IMR-90 (cell line): ENCODE data around the gene RIPOR3. TPM values are rescaled to one million over a fixed set of nuclear protein-coding genes. Genes with fewer than 3 reads are reported as not detected.

Experiments
- ATAC-seq: fragments of 200-7000 bp; cut with Tn5 transposase; 2 replicates; pipeline ENCODE4 v1.9.1; 2020; ENCODE audit warnings: low read depth, mild to moderate bottlenecking, moderate library complexity
- BruUV-seq: library from RNA; stranded (reverse); fragments of 400-500 nt; replicated peaks from 2 replicates; lab custom pipeline; 2021; lab: Mats Ljungman, UMichigan
- CTCF ChIA-PET: fragments of 300-600 bp; formaldehyde crosslinking; extraction: SDS; loops from one replicate; lab custom pipeline; 2021; ENCODE audit warnings: antibody characterized with exemption; lab: Yijun Ruan, JAX
- POLR2A ChIA-PET: fragments of 300-600 bp; sonication (Branson Sonifier 250); formaldehyde crosslinking; loops from one replicate; lab custom pipeline; 2022; ENCODE audit warnings: antibody characterized with exemption; ENCODE audit not compliant: unreplicated experiment; lab: Charles Lee
- DNase-seq: peaks from one replicate; pipeline ENCODE4 v3.0.0; 2013
- H2AFZ ChIP-seq: replicated peaks from 2 replicates; pipeline ENCODE3; 2013; ENCODE audit warnings: low read length, mild to moderate bottlenecking; ENCODE audit not compliant: poor library complexity
- H2AK5ac ChIP-seq: 2 replicates; pipeline ENCODE4 v1.6.1; 2013; ENCODE audit warnings: low read depth, low read length, inconsistent platforms
- H2AK9ac ChIP-seq: replicated peaks from 2 replicates; pipeline ENCODE3; 2013; ENCODE audit warnings: mild to moderate bottlenecking, low read depth, low read length, moderate library complexity; ENCODE audit not compliant: poor library complexity
- H2BK120ac ChIP-seq: 2 replicates; pipeline ENCODE4 v1.6.1; 2013; ENCODE audit warnings: low read depth, low read length, inconsistent platforms
- H2BK15ac ChIP-seq: 3 replicates; pipeline ENCODE4 v1.6.1; 2013; ENCODE audit warnings: low read depth, low read length, inconsistent platforms
- H2BK20ac ChIP-seq: 2 replicates; pipeline ENCODE4 v1.6.1; 2013; ENCODE audit warnings: low read depth, mild to moderate bottlenecking, inconsistent platforms, low read length, moderate library complexity
- H2BK5ac ChIP-seq: 2 replicates; pipeline ENCODE4 v1.6.1; 2013; ENCODE audit warnings: mild to moderate bottlenecking, low read depth, low read length, inconsistent platforms; ENCODE audit not compliant: poor library complexity, severe bottlenecking
- H3K14ac ChIP-seq: replicated peaks from 2 replicates; pipeline ENCODE4 v1.6.1; 2013; ENCODE audit warnings: low read depth, low read length, inconsistent platforms
- H3K18ac ChIP-seq: 2 replicates; pipeline ENCODE4 v1.6.1; 2013; ENCODE audit warnings: low read depth, low read length, control low read depth
- H3K23ac ChIP-seq: 2 replicates; pipeline ENCODE4 v1.6.1; 2013; ENCODE audit warnings: low read depth, low read length, inconsistent platforms
- H3K27ac ChIP-seq: 2 replicates; pipeline ENCODE4 v1.5.1; 2013; ENCODE audit warnings: mild to moderate bottlenecking, control low read depth, low read length; ENCODE audit not compliant: insufficient read depth
- H3K27me3 ChIP-seq: 2 replicates; pipeline ENCODE4 v1.6.1; 2013; ENCODE audit warnings: low read length; ENCODE audit not compliant: control insufficient read depth, insufficient read depth
- H3K36me3 ChIP-seq: 2 replicates; pipeline ENCODE4 v1.6.1; 2013; ENCODE audit warnings: low read length, mixed read lengths; ENCODE audit not compliant: control insufficient read depth, insufficient read depth
- H3K4ac ChIP-seq: 2 replicates; pipeline ENCODE4 v1.6.1; 2013; ENCODE audit warnings: low read depth, low read length, inconsistent platforms
- H3K4me1 ChIP-seq: 2 replicates; pipeline ENCODE4 v1.6.1; 2013; ENCODE audit warnings: low read length, mixed read lengths; ENCODE audit not compliant: control insufficient read depth, insufficient read depth
- H3K4me2 ChIP-seq: 2 replicates; pipeline ENCODE4 v1.6.1; 2013; ENCODE audit warnings: low read depth, mild to moderate bottlenecking, control low read depth, low read length, moderate library complexity
- H3K4me3 ChIP-seq: 2 replicates; pipeline ENCODE4 v1.5.1; 2013; ENCODE audit warnings: low read depth, mild to moderate bottlenecking, control low read depth, low read length, moderate library complexity; ENCODE audit not compliant: insufficient read depth
- H3K56ac ChIP-seq: 2 replicates; pipeline ENCODE4 v1.6.1; 2013; ENCODE audit warnings: low read length, inconsistent platforms; ENCODE audit not compliant: insufficient read depth; ENCODE audit errors: extremely low read depth
- H3K79me1 ChIP-seq, 2 experiments: 2 replicates each; pipeline ENCODE4 v1.6.1; 2013; ENCODE audit warnings: low read length in 2 of 2, inconsistent platforms in 1 of 2, low read depth in 1 of 2
- H3K9ac ChIP-seq: 2 replicates; pipeline ENCODE4 v1.6.1; 2013; ENCODE audit warnings: low read depth, low read length, control low read depth
- H3K9me1 ChIP-seq: 2 replicates; pipeline ENCODE4 v1.6.1; 2013; ENCODE audit warnings: low read length, inconsistent platforms; ENCODE audit not compliant: insufficient read depth
- H3K9me3 ChIP-seq: 2 replicates; pipeline ENCODE4 v1.6.1; 2013; ENCODE audit warnings: low read length; ENCODE audit not compliant: control insufficient read depth, insufficient read depth
- H4K20me1 ChIP-seq: 2 replicates; pipeline ENCODE4 v1.6.1; 2013; ENCODE audit warnings: low read length, inconsistent platforms; ENCODE audit not compliant: insufficient read depth
- H4K5ac ChIP-seq: 2 replicates; pipeline ENCODE4 v1.6.1; 2013; ENCODE audit warnings: mild to moderate bottlenecking, low read depth, low read length, control low read depth
- H4K8ac ChIP-seq, 2 experiments: 2 replicates each; pipeline ENCODE4 v1.6.1; 2013; ENCODE audit warnings: low read depth in 2 of 2, low read length in 2 of 2, control low read depth in 1 of 2, inconsistent platforms in 1 of 2
- H4K91ac ChIP-seq: 2 replicates; pipeline ENCODE4 v1.6.1; 2013; ENCODE audit warnings: low read depth, low read length, inconsistent platforms; ENCODE audit not compliant: insufficient read depth
- CEBPB ChIP-seq: IDR thresholded peaks from 2 replicates; pipeline ENCODE4 v1.6.1; 2012; ENCODE audit warnings: low read depth, low read length, improper control_type of control experiment
- CHD1 ChIP-seq: IDR thresholded peaks from 2 replicates; pipeline ENCODE4 v1.6.1; 2012; ENCODE audit warnings: low read depth, low read length, improper control_type of control experiment
- CTCF ChIP-seq: conservative IDR thresholded peaks from 2 replicates; pipeline ENCODE4 v1.5.1; 2012; ENCODE audit warnings: mild to moderate bottlenecking, low read depth, low read length, improper control_type of control experiment
- ELK1 ChIP-seq: fragments of 150-350 bp; IDR thresholded peaks from 2 replicates; pipeline ENCODE4 v1.6.1; 2016; ENCODE audit warnings: low read depth, mild to moderate bottlenecking, low read length, moderate library complexity, borderline replicate concordance
- FOS ChIP-seq: fragments of 150-350 bp; IDR thresholded peaks from 2 replicates; pipeline ENCODE4 v1.6.1; 2016; ENCODE audit warnings: low read depth, low read length
- MAFK ChIP-seq: IDR thresholded peaks from 2 replicates; pipeline ENCODE4 v1.6.1; 2012; ENCODE audit warnings: low read depth, low read length, improper control_type of control experiment
- MAZ ChIP-seq: IDR thresholded peaks from 2 replicates; pipeline ENCODE4 v1.6.1; 2012; ENCODE audit warnings: low read depth, mild to moderate bottlenecking, low read length, improper control_type of control experiment, moderate library complexity, borderline replicate concordance
- MXI1 ChIP-seq: IDR thresholded peaks from 2 replicates; pipeline ENCODE4 v1.6.1; 2012; ENCODE audit warnings: low read depth, mild to moderate bottlenecking, low read length, moderate library complexity, borderline replicate concordance
- NFE2L2 ChIP-seq: fragments of 150-350 bp; IDR thresholded peaks from 2 replicates; pipeline ENCODE4 v1.6.1; 2016; ENCODE audit warnings: low read depth, mild to moderate bottlenecking, low read length
- POLR2A ChIP-seq: IDR thresholded peaks from 2 replicates; pipeline ENCODE4 v1.6.1; 2012; ENCODE audit warnings: mild to moderate bottlenecking, low read depth, low read length
- RAD21 ChIP-seq: IDR thresholded peaks from 2 replicates; pipeline ENCODE4 v1.6.1; 2012; ENCODE audit warnings: low read length, improper control_type of control experiment
- RCOR1 ChIP-seq: IDR thresholded peaks from 2 replicates; pipeline ENCODE4 v1.6.1; 2012; ENCODE audit warnings: mild to moderate bottlenecking, low read length, improper control_type of control experiment; ENCODE audit not compliant: insufficient replicate concordance
- RFX5 ChIP-seq: IDR thresholded peaks from 2 replicates; pipeline ENCODE4 v1.8.0; 2012; ENCODE audit warnings: low read depth, mild to moderate bottlenecking, low read length, moderate library complexity
- SMC3 ChIP-seq: fragments of 150-350 bp; IDR thresholded peaks from 2 replicates; pipeline ENCODE4 v1.6.1; 2016; ENCODE audit warnings: low read depth, mild to moderate bottlenecking, antibody characterized with exemption, low read length, moderate library complexity
- WGBS, 2 experiments: methylation state at CpG; one replicate each; pipeline versions ENCODE4 v1.1.5 to v1.1.7; 2013; ENCODE audit warnings: missing lambda C conversion rate in 2 of 2; ENCODE audit not compliant: insufficient read length in 1 of 2; ENCODE audit errors: extremely low coverage in 2 of 2; 5-methylcytosine and 5-hydroxymethylcytosine counted together
- dilution Hi-C: fragments of 300-500 bp; cut with HindIII; formaldehyde crosslinking; loops from one replicate; pipeline ENCODE4 v1.14.3; 2018; ENCODE audit warnings: low sequenced_read_pairs; ENCODE audit not compliant: unreplicated experiment
- in situ Hi-C: fragments of 300-500 bp; cut with MboI; formaldehyde crosslinking; loops from 3 replicates; pipeline ENCODE4 v1.14.3; 2019; ENCODE audit warnings: low sequenced_read_pairs, inconsistent platforms, mixed read lengths
- intact Hi-C: fragments of 100-400 bp; cut with micrococcal nuclease; formaldehyde crosslinking; loops from 2 replicates; pipeline ENCODE4 v1.10.0; 2022
- polyA plus RNA-seq, 3 experiments: library from polyadenylated mRNA; depleted of rRNA; stranded (reverse); fragments of >200 nt; gene quantifications; 2 replicates each; pipeline ENCODE4 v1.2.3, GENCODE V29; 2012; ENCODE audit warnings: low replicate concordance in 1 of 3
- total RNA-seq: library from RNA; depleted of rRNA; stranded (reverse); fragments of >200 nt; gene quantifications from 2 replicates; pipeline ENCODE4 v1.2.3, GENCODE V29; 2012

RIPOR3 gene
- total and polyA plus RNA-seq, 2 of the 4 experiments (the other 2 are of a cell fraction): 0.54 to 1.7 TPM

- no peak for TF ChIP-seq MXI1
These were observed 19.2 kb upstream of the RIPOR3 start (continued) for GRCh38 chr20:50710492-50711063.

- peaks cover 14% of the 10 kb centered on the region for H3K4me1 ChIP-seq
- no peak for ATAC-seq
- no TSS peak for BruUV-seq
- no peak for TF ChIP-seq RCOR1
- no peak for TF ChIP-seq SMC3
- no peak for TF ChIP-seq RAD21
- TF ChIP-seq RFX5: no peak
- TF ChIP-seq MAZ: no peak
- no peak for TF ChIP-seq MAFK
- no peak for TF ChIP-seq ELK1
- TF ChIP-seq FOS: no peak
- no peak for TF ChIP-seq NFE2L2
- TF ChIP-seq POLR2A: no peak
- no peak for TF ChIP-seq CHD1
- no peak for TF ChIP-seq CEBPB
- TF ChIP-seq CTCF: no peak
- H4K20me1 ChIP-seq: no peaks in the 10 kb centered on the region
- no peak overlapping the region for H3K4me3 ChIP-seq
- DNase-seq: no peak
- ChIA-PET POLR2A (no interaction called here), CTCF (no interaction called here)
- H4K5ac ChIP-seq: 0 out of 2 replicates have a peak overlapping the region, but pooled peaks have one; percentile 14
- H3K9me1 ChIP-seq: peaks cover 6% of the 10 kb centered on the region
- no peak overlapping the region for H2AFZ ChIP-seq
- WGBS, 2 experiments: 56% methylated on average over 3 of the region's 5 CpGs; no CpG with 5 or more reads in 1 of the 2 experiments
- H2AK9ac ChIP-seq: no peak overlapping the region
- H2AK5ac ChIP-seq: peak overlapping the region; percentile 35; the same call in 1 of the 2 replicates
- H2BK120ac ChIP-seq: no peak overlapping the region
- no peaks in the 10 kb centered on the region for H3K9me3 ChIP-seq
- H4K91ac ChIP-seq: no peak overlapping the region
- H3K27me3 ChIP-seq: no peaks in the 10 kb centered on the region
- H3K9ac ChIP-seq: no peak overlapping the region
- H3K27ac ChIP-seq: no peak overlapping the region
- intact Hi-C loops: loop anchor here (5.0 kb wide), 1 partner anchor 62 kb away; no protein-coding TSS in a partner anchor
- H2BK20ac ChIP-seq: no peak overlapping the region; the same call in 1 of the 2 replicates
- H3K79me1 ChIP-seq: 0 out of 4 replicates have a peak, but pooled peaks cover 0 to 3% of the 10 kb centered on the region in 2 experiments
- H3K4ac ChIP-seq: no peak overlapping the region
- H3K56ac ChIP-seq: no peak overlapping the region
- no peak overlapping the region for H2BK15ac ChIP-seq
- H3K23ac ChIP-seq: no peak overlapping the region
- no peaks in the 10 kb centered on the region for H3K36me3 ChIP-seq
- in situ Hi-C loops: no loop called here
- no peak overlapping the region for H2BK5ac ChIP-seq
- dilution Hi-C loops: no loop called here
- no peak overlapping the region for H3K14ac ChIP-seq
- H3K4me2 ChIP-seq: no peak overlapping the region
- H3K18ac ChIP-seq: no peak overlapping the region
- H4K8ac ChIP-seq: no peak overlapping the region; a peak in 1 of 4 replicates
These were observed 18.3 kb upstream of the RIPOR3 start for GRCh38 chr20:50709636-50709973.
